GM18502 (cell line): ENCODE results near the gene INTS15.

Experiments used
- ATAC-seq: cut with Tn5 transposase; IDR thresholded peaks from one replicate; pipeline ENCODE4 v1.9.1; 2021; ENCODE audit warnings: mild to moderate bottlenecking; ENCODE audit not compliant: unreplicated experiment, poor library complexity

Gene INTS15

DNA sequence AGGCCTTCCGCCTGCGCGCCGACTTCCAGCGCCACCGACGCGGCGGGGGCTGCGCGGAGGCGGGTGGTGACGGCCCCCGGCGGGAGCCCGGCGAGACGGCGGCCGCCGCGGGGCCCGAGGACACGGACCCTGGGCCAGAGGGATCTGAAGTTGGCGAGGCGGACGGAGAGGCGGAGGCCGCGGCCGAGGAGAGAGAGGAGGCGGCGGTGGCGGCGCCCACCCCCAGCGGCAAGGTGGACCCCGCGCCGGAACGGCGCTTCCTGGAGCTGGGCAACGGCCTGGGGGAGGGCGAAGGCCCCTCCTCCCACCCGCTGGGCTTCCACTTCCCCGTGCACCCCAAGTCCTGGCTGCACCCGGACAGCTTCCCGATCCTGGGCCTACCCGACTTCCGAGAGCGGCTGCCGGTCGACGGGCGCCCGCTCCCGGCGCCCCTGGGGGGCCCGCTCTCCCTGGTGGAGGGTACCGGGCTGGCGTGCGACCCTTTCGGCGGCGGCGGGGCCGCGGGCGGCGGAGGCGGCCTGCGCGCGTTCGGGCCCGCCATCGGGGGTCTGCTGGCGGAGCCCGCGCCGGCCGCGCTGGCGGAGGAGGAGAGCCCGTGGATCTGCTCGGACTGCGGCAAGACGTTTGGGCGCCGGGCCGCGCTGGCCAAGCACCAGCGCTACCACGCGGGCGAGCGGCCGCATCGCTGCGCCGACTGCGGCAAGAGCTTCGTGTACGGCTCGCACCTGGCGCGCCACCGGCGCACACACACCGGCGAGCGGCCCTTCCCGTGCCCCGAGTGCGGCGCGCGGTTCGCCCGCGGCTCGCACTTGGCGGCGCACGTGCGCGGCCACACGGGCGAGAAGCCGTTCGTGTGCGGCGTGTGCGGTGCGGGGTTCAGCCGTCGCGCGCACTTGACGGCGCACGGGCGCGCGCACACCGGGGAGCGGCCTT is 63.5 kb downstream of the INTS15 start:
- no peak for ATAC-seq

- ATAC-seq: no peak
Measured at GRCh38 chr7:6654113-6654841, 64.5 kb downstream of the INTS15 start.

DNA sequence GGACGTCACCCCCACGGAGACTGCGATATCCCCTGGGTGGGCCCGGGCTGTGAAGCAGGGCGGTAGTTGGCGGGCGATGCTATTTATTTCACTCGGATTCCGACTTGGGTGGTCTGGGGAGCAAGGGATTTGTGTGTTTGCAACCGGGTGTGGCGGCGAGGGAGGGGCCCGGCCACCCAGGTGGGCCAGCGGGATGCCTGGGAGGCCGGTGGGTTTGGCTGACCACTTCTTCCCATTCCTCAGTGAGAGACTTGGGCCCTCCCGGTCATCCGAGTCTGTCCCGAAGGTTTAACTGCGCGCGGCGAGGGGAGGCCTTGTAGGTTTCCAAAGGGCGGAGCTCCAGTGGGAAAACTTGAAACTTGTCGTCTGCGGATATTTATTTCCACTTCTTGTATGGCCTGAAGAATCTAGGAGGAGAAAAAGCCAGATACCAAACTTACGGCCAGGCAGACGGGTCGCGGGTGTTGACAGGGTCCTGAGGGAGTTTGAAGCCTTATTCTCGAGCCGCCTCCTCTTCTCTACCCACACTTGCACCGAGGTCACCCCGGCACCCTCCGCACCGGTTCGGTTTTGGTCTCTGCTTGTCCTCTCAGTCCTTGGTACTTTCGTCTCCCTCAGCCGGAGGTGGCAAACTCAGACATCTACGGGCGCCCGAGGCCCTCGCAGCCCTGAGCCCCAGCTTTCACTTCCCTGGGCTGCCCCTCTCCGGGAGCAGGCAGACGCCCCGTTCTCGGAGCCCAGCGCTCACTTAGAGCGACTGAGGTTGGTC is 65.2 kb downstream of the INTS15 start:
- ATAC-seq: no peak

DNA sequence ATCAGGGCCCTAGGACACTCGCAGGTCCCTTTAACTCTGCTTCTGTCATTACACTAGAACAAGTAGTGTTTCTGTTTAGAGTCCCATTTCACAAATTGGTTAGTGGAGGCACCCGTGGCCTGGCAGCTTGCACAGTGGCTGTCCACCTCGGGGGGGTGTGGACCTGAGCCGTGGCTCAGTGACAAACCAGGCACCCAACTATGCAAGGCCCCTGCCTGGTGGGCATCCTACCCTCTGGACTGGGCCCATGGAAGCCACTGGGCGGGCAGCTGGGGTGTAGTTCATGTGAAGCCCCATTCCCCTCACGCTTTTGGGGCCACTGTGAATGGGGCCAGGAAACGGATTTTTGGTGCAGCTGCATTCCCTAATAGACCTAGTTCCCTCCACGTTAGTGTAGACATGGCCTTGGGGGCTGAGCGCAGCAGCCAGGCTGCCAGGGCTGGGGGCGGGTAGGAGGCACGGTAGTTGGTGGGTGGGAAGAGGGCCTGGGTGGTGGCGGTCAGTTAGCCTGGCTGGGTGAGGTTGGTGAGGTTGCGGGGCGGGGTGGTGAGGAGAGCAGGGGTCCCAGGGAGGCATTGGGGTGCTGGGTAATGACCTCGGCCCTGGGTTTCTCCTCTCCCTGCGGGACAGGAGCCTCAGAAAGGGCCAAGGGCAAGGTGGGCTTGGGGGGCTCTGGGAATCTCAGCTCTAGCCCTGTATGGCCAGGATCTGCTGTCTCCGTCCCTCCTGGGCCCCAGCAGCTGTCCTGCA is 66.0 kb downstream of the INTS15 start:
- no peak for ATAC-seq

DNA sequence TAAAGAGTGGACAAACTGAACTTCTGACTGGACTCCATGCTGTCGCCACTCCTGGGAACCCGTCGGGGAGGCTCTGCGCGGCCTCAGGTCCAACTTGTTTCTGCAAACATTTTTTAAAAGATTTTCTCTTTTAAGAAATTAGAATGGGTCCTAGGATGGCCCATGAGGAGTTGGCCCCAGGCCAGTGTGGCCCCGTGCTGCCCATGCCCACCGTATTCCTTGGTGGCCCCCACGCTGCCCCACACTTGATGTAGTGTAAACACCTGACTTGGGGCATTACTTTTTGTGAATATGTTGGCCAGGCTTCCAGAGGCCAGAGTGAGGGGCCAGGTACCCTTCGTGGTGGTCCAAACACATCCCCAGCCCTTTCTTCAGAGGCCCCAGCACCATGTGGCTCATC is 66.6 kb downstream of the INTS15 start:
- no peak for ATAC-seq
